ENCODE results near the gene TSR2.

- TF ChIP-seq, protein P1, sequence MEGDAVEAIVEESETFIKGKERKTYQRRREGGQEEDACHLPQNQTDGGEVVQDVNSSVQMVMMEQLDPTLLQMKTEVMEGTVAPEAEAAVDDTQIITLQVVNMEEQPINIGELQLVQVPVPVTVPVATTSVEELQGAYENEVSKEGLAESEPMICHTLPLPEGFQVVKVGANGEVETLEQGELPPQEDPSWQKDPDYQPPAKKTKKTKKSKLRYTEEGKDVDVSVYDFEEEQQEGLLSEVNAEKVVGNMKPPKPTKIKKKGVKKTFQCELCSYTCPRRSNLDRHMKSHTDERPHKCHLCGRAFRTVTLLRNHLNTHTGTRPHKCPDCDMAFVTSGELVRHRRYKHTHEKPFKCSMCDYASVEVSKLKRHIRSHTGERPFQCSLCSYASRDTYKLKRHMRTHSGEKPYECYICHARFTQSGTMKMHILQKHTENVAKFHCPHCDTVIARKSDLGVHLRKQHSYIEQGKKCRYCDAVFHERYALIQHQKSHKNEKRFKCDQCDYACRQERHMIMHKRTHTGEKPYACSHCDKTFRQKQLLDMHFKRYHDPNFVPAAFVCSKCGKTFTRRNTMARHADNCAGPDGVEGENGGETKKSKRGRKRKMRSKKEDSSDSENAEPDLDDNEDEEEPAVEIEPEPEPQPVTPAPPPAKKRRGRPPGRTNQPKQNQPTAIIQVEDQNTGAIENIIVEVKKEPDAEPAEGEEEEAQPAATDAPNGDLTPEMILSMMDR (IDR thresholded peaks at IDR 0.05): no peak
- TF ChIP-seq POLR2A (IDR thresholded peaks at IDR 0.05): no peak
Observed at GRCh38 chrX:54446084-54446483, 5.9 kb downstream of the TSR2 start.
